ENCODE results near the gene ACKR4. TPM values are rescaled to one million over a fixed set of nuclear protein-coding genes. Genes with fewer than 3 reads are reported as not detected.
"Not testable (repeated sequence)": the region's sequence is repeated elsewhere in the genome, so short reads cannot be mapped to it uniquely, and the experiment has no call there.

Gene ACKR4
- total RNA-seq, 1 experiment from 2014 or later, result not detected

GRCh38 chr3:132596326-132596725, 744 bp upstream of the ACKR4 start:
- ChIA-PET CTCF (no interaction called here), POLR2A (ENCODE audit: unreplicated experiment) (no interaction called here)
- Histone ChIP-seq H2AFZ (ENCODE audit: low read length) (no peak overlapping the region), H3F3A (ENCODE audit: low read length, unreplicated experiment) (no peaks in the 10 kb centered on the region), H3K27ac (ENCODE audit: low read length) (no peak overlapping the region), H3K9me2 (replicated peaks; ENCODE audit: low read length) (no peaks in the 10 kb centered on the region), H3K27me3 (ENCODE audit: low read length) (no peaks in the 10 kb centered on the region), H3K4me3 (ENCODE audit: low read length) (no peak overlapping the region), H3K4me1 (ENCODE audit: insufficient read depth, low read length) (peaks cover 17% of the 10 kb centered on the region), H3K4me2 (ENCODE audit: low read length) (no peak overlapping the region), H3K9ac (ENCODE audit: low read length) (no peak overlapping the region), H4K20me1 (ENCODE audit: low read length) (no peaks in the 10 kb centered on the region), H3K9me3 (ENCODE audit: low read length) (no peaks in the 10 kb centered on the region), H3K36me3 (ENCODE audit: low read depth, low read length) (no peaks in the 10 kb centered on the region), H3K79me2 (ENCODE audit: low read length) (no peaks in the 10 kb centered on the region)
- no TSS peak for BruUV-seq (replicated peaks)
- intact Hi-C loops (cut with micrococcal nuclease), result no loop called here
- TF ChIP-seq EZH2 (IDR thresholded peaks at IDR 0.05; ENCODE audit: low read length, unreplicated experiment) (no peak), CTCF (conservative IDR thresholded peaks at IDR 0.05; ENCODE audit: low read depth, low read length) (no peak), EZH2phosphoT487 (IDR thresholded peaks at IDR 0.05; ENCODE audit: borderline replicate concordance, low read length) (no peak)
- ATAC-seq (no peak), DNase-seq (no peak)

- no peaks in the 10 kb centered on the region for H3K27me3 ChIP-seq (ENCODE audit: low read length)
- ChIA-PET POLR2A (ENCODE audit: unreplicated experiment) (no interaction called here), CTCF (no interaction called here)
- DNase-seq (no peak), ATAC-seq (no peak)
- no peaks in the 10 kb centered on the region for H3K79me2 ChIP-seq (ENCODE audit: low read length)
- no peak overlapping the region for H3K9ac ChIP-seq (ENCODE audit: low read length)
- no peak for TF ChIP-seq EZH2phosphoT487 (IDR thresholded peaks at IDR 0.05; ENCODE audit: borderline replicate concordance, low read length)
- TF ChIP-seq EZH2 (IDR thresholded peaks at IDR 0.05; ENCODE audit: low read length, unreplicated experiment), result no peak
- no peak for TF ChIP-seq CTCF (conservative IDR thresholded peaks at IDR 0.05; ENCODE audit: low read depth, low read length)
- no peaks in the 10 kb centered on the region for H3K36me3 ChIP-seq (ENCODE audit: low read depth, low read length)
- H3F3A ChIP-seq (ENCODE audit: low read length, unreplicated experiment), result no peaks in the 10 kb centered on the region
- H2AFZ ChIP-seq (ENCODE audit: low read length), result no peak overlapping the region
- H3K27ac ChIP-seq (ENCODE audit: low read length), result no peak overlapping the region
- H3K4me1 ChIP-seq (ENCODE audit: insufficient read depth, low read length), result peaks cover 17% of the 10 kb centered on the region
- intact Hi-C loops (cut with micrococcal nuclease), result no loop called here
- no peaks in the 10 kb centered on the region for H4K20me1 ChIP-seq (ENCODE audit: low read length)
- no peaks in the 10 kb centered on the region for H3K9me3 ChIP-seq (ENCODE audit: low read length)
- no peak overlapping the region for H3K4me2 ChIP-seq (ENCODE audit: low read length)
- no TSS peak for BruUV-seq (replicated peaks)
- no peak overlapping the region for H3K4me3 ChIP-seq (ENCODE audit: low read length)
- no peaks in the 10 kb centered on the region for H3K9me2 ChIP-seq (replicated peaks; ENCODE audit: low read length)
Observed at GRCh38 chr3:132597660-132598059, 590 bp downstream of the ACKR4 start.

GRCh38 chr3:132598181-132598580, 1.1 kb downstream of the ACKR4 start:
- Histone ChIP-seq H2AFZ (ENCODE audit: low read length) (no peak overlapping the region), H3K79me2 (ENCODE audit: low read length) (no peaks in the 10 kb centered on the region), H3K27ac (ENCODE audit: low read length) (no peak overlapping the region), H3K4me1 (ENCODE audit: insufficient read depth, low read length) (peaks cover 16% of the 10 kb centered on the region), H3K9me2 (replicated peaks; ENCODE audit: low read length) (no peaks in the 10 kb centered on the region), H3K36me3 (ENCODE audit: low read depth, low read length) (no peaks in the 10 kb centered on the region), H3K9ac (ENCODE audit: low read length) (no peak overlapping the region), H3K27me3 (ENCODE audit: low read length) (no peaks in the 10 kb centered on the region), H3K4me2 (ENCODE audit: low read length) (no peak overlapping the region), H3F3A (ENCODE audit: low read length, unreplicated experiment) (no peaks in the 10 kb centered on the region), H4K20me1 (ENCODE audit: low read length) (no peaks in the 10 kb centered on the region), H3K9me3 (ENCODE audit: low read length) (no peaks in the 10 kb centered on the region), H3K4me3 (ENCODE audit: low read length) (no peak overlapping the region)
- CTCF ChIA-PET, result no interaction called here
- POLR2A ChIA-PET (ENCODE audit: unreplicated experiment), result no interaction called here
- TF ChIP-seq EZH2 (IDR thresholded peaks at IDR 0.05; ENCODE audit: low read length, unreplicated experiment), result no peak
- no peak for TF ChIP-seq CTCF (conservative IDR thresholded peaks at IDR 0.05; ENCODE audit: low read depth, low read length)
- no peak for TF ChIP-seq EZH2phosphoT487 (IDR thresholded peaks at IDR 0.05; ENCODE audit: borderline replicate concordance, low read length)
- DNase-seq (no peak), ATAC-seq (no peak)
- BruUV-seq (replicated peaks), result no TSS peak
- intact Hi-C loops (cut with micrococcal nuclease), result no loop called here

GRCh38 chr3:132600614-132601013, 3.5 kb downstream of the ACKR4 start:
- H4K20me1 ChIP-seq (ENCODE audit: low read length); CTCF ChIA-PET; H2AFZ ChIP-seq (ENCODE audit: low read length); H3K27me3 ChIP-seq (ENCODE audit: low read length); H3K4me3 ChIP-seq (ENCODE audit: low read length); H3K9me2 ChIP-seq (replicated peaks; ENCODE audit: low read length); H3K9me3 ChIP-seq (ENCODE audit: low read length); POLR2A ChIA-PET (ENCODE audit: unreplicated experiment); H3K4me1 ChIP-seq (ENCODE audit: insufficient read depth, low read length); H3K79me2 ChIP-seq (ENCODE audit: low read length); ATAC-seq; H3K36me3 ChIP-seq (ENCODE audit: low read depth, low read length); intact Hi-C loops (cut with micrococcal nuclease); H3K27ac ChIP-seq (ENCODE audit: low read length); DNase-seq; BruUV-seq (replicated peaks); H3K4me2 ChIP-seq (ENCODE audit: low read length); H3K9ac ChIP-seq (ENCODE audit: low read length); H3F3A ChIP-seq (ENCODE audit: low read length, unreplicated experiment): not testable (repeated sequence)
